Measurements from ENCODE around the gene TTLL1. TPM values are rescaled to one million over a fixed set of nuclear protein-coding genes. Genes with fewer than 3 reads are reported as not detected.

The TTLL1 gene
- polyA plus RNA-seq, 1 donor from 2014 or later, result 3.7 TPM

DNA sequence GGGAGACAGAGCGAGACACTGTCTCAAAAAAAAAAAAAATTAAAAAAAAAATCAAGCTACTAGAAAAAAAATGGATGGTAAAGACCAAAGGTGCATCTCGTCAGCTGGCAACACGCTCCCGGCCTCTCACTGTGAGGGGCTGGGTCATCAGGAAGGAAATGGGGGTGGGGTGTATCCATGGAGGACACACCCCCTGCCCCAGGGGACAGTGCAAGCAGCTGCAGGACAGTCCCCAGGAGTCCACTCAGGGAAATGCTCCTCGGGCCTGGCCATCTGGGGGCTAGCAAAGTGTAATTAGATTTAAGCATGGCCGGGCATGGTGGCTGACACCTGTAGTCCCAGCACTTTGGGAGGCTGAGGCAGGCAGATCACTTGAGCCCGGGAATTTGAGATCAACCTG lies 23.1 kb downstream of the TTLL1 start:
- H3K4me1 Mint-ChIP-seq, result peaks cover 0 to 1% (median 0%) of the 10 kb centered on the region in 3 donors
- no peak overlapping the region for H3K27ac Mint-ChIP-seq
- H3K4me3 Mint-ChIP-seq, result no peak overlapping the region
- no peaks in the 10 kb centered on the region for H3K27me3 Mint-ChIP-seq
- no peaks in the 10 kb centered on the region for H3K9me3 Mint-ChIP-seq
- peaks cover 10% of the 10 kb centered on the region for H3K36me3 Mint-ChIP-seq

DNA sequence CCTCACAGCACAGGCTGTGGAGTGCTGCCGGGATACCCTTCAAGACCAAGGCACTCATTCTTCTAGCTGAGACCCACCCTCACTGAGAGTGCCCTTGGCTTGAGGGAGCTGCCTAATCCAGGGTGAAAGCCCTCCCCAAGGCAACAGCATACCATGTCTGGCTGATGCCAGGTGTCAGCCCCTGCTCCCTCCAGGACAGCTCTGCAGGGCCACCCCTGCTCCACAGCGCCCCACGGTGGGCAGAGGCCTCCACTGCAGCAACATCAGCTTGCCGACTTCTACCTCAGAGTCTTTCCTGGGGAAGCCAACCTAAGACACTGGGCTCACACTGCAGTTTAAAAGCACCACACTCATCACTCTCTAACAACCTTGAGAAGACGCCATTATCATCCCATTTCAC lies 29.0 kb downstream of the TTLL1 start:
- H3K4me1 Mint-ChIP-seq, result no peaks in the 10 kb centered on the region
- H3K36me3 Mint-ChIP-seq, result peaks cover 10% of the 10 kb centered on the region
- H3K27me3 Mint-ChIP-seq, result no peaks in the 10 kb centered on the region
- H3K9me3 Mint-ChIP-seq, result no peaks in the 10 kb centered on the region
- no peak overlapping the region for H3K4me3 Mint-ChIP-seq
- H3K27ac Mint-ChIP-seq, result no peak overlapping the region

DNA sequence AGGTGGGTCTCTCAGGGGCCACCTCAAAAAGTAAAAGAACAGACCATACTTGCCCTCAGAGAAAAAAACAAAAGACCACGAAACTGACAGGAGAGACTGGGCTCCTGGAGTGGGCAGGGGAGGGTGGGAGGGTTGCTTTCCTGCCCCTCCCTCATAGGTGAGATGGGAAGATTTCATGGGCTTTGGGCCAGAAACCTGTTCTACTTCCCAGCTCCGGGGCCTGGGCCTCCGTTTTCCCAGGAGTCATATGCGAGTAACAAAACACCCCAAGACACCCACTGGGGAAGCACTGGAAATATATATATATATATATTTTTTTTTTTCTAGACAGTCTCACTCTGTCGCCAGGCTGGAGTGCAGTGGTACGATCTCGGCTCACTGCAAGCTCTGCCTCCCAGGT lies 31.6 kb downstream of the TTLL1 start:
- no peaks in the 10 kb centered on the region for H3K4me1 Mint-ChIP-seq
- H3K27me3 Mint-ChIP-seq, result no peaks in the 10 kb centered on the region
- H3K27ac Mint-ChIP-seq, result no peak overlapping the region
- H3K36me3 Mint-ChIP-seq, result peaks cover 1% of the 10 kb centered on the region
- H3K9me3 Mint-ChIP-seq, result no peaks in the 10 kb centered on the region
- no peak overlapping the region for H3K4me3 Mint-ChIP-seq

DNA sequence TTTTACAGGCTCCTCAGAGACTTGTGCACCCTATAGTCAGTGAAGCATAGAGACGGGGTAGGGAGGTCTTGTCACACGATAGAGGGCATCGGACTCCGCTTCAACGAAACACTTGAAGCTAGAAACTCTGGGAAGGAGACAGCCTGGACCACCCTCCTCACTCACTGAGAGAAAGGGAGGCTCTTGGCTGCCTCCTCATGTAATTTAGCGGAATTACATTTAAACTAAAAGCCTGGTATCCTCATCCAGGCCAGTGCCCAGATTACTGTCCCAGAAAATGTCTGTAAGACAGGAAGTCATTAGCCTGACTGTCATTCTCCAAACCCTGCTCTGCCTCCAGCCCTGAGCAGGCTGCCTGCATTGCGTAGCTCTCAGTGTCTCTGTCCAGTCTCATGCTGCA lies 36.0 kb downstream of the TTLL1 start:
- Mint-ChIP-seq H3K27ac (no peak overlapping the region), H3K9me3 (no peaks in the 10 kb centered on the region), H3K4me1 (no peaks in the 10 kb centered on the region), H3K36me3 (peaks cover 1% of the 10 kb centered on the region), H3K27me3 (no peaks in the 10 kb centered on the region), H3K4me3 (no peak overlapping the region)

DNA sequence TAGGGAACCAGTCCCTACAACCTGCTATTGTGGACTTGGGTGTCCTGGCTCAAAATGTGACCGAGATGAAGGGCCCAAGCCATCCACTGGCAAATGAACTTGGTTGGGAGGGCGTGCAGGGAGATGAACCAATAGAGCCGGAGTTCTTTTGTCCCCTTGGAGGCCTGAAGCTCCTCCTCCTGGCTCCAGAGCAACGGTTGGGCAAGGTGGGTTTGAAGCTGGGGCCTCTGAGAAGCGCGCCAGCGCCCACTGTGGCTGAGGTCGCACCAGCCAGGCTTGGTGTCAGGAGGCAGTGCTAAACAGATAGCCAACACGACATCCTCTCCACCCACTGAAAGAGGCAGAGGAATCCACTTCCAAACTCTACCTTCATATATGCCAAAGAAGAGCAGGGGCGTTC lies 38.2 kb downstream of the TTLL1 start:
- Mint-ChIP-seq H3K4me1 (no peaks in the 10 kb centered on the region), H3K4me3 (no peak overlapping the region), H3K9me3 (no peaks in the 10 kb centered on the region), H3K36me3 (peaks cover 1% of the 10 kb centered on the region), H3K27ac (no peak overlapping the region), H3K27me3 (no peaks in the 10 kb centered on the region)

DNA sequence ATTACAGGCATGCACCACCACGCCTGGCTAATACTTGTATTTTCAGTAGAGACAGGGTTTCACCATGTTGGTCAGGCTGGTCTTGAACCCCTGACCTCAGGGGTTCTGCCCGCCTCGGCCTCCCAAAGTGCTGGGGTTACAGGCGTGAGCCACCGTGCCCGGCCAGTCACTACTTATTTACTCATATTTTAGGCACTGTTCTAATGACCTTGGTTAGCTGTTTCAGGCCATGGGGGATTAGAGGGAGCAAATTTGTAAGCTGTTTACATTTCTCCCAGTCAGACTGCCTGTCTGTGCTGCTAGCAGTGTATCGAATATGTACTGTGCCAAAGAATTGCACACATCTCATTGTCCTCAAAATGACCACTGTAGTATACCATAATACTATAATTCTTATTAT lies 41.6 kb downstream of the TTLL1 start:
- H3K4me1 Mint-ChIP-seq, result no peaks in the 10 kb centered on the region
- H3K4me3 Mint-ChIP-seq, result no peak overlapping the region

DNA sequence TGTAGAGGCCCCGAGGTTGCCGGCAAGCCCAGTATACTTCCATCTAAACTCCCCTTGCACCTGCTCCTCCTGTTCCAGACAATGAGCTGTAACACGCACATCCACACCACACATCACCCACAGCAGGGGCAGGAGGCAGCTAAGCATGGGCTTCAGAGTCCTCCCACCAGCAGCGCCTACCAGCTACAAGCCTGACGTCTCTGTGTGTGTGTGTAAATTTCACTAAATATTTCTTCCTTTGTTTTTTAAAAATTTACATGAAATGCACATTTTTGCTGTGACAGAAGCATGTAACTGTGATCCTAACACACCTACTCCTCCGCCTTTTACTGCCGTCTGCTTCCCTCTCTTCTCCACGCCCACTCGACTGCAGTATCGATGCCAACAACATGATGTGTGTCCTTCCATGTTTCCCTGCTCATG lies 44.9 kb downstream of the TTLL1 start:
- Mint-ChIP-seq H3K27ac (no peak overlapping the region), H3K4me1 (no peaks in the 10 kb centered on the region), H3K27me3 (no peaks in the 10 kb centered on the region), H3K36me3 (no peaks in the 10 kb centered on the region), H3K9me3 (no peaks in the 10 kb centered on the region), H3K4me3 (no peak overlapping the region)

More for the DNA sequence above, 41.6 kb downstream of the TTLL1 start:
- Mint-ChIP-seq H3K27me3 (no peaks in the 10 kb centered on the region), H3K27ac (no peak overlapping the region), H3K36me3 (no peaks in the 10 kb centered on the region), H3K9me3 (no peaks in the 10 kb centered on the region)

DNA sequence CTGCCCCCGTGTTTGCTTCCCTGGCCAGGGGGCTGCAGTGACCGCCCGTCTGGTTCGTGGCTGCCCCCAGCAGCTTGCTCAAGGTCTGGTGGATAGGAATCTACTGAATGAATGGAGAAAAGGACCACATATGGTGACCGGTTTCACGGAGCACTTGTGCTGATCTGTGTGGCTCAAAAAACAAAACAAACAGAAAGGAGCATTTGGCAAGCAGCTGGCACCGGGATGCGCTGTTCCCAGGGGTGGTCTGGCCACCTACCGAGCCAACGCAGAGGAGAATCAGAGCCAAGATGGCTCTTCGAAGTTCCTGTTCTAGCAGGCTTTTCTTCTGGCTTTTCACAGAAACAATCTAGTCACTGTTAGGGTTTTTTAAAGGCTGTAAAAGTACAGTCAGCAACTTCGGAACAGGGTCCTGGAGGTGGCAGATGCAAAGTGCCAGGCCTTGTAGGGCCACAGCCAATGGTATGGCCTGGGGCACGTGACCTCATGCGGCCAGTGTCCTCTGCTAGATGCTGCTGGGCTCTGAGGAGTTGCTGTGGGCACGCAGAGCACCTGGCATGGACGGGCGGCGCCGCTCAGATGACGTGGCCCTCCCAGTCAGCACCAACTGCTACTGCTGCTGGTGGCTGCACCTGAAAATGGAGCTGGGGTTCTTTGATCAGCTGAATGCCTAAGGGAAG lies 47.0 kb downstream of the TTLL1 start:
- no peaks in the 10 kb centered on the region for H3K36me3 Mint-ChIP-seq
- no peaks in the 10 kb centered on the region for H3K4me1 Mint-ChIP-seq

DNA sequence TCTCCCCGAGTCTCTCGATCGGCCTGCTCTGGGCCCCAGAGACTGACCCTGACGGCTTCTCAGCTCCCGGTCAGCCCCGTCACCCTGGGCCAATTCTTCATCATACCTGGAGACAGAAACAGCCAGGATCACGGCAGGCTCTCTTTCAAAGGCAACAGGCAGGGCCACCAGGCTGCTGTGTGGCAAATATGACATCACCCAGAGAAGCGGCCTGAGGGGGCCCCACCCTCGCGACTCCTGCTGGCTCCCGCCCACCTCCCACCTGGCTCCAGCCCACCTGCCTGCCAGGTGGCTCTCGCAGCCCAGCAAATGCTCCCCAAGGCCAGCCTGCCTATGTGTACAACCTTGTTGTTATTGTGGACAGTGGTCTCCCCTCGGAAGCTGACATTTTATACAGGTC lies 49.4 kb downstream of the TTLL1 start:
- Mint-ChIP-seq H3K27ac (no peak overlapping the region), H3K4me3 (no peak overlapping the region), H3K27me3 (no peaks in the 10 kb centered on the region), H3K4me1 (no peaks in the 10 kb centered on the region), H3K36me3 (no peaks in the 10 kb centered on the region), H3K9me3 (no peaks in the 10 kb centered on the region)

More for the DNA sequence above, 47.0 kb downstream of the TTLL1 start:
- no peaks in the 10 kb centered on the region for H3K27me3 Mint-ChIP-seq
- H3K27ac Mint-ChIP-seq, result no peak overlapping the region
- no peaks in the 10 kb centered on the region for H3K9me3 Mint-ChIP-seq
- no peak overlapping the region for H3K4me3 Mint-ChIP-seq

DNA sequence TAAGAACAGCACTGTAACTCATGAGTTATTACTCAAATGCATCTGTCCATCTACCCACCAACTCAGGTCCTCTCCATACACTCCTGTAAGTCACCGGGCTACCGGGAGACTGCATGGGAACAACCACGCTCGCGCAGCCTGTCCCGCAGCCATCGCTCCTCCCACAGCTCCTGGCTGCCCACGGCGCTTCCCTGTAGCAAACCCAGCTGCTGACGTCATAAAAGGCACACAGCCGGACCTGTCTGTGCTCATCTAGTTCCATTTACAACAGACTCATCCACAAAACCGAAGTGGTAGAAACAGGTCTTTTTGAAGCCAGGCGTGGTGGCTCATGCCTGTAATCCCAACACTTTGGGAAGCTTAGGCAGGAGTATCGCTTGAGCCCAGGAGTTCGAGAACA lies 50.9 kb downstream of the TTLL1 start:
- peak overlapping the region in 1 of 3 donors; percentile 24 for H3K27ac Mint-ChIP-seq
- peaks cover 0 to 5% (median 4%) of the 10 kb centered on the region in 3 donors for H3K4me1 Mint-ChIP-seq
- no peaks in the 10 kb centered on the region for H3K27me3 Mint-ChIP-seq
- no peaks in the 10 kb centered on the region for H3K9me3 Mint-ChIP-seq
- no peaks in the 10 kb centered on the region for H3K36me3 Mint-ChIP-seq
- H3K4me3 Mint-ChIP-seq, result peak overlapping the region in 1 of 4 donors; percentile 18

DNA sequence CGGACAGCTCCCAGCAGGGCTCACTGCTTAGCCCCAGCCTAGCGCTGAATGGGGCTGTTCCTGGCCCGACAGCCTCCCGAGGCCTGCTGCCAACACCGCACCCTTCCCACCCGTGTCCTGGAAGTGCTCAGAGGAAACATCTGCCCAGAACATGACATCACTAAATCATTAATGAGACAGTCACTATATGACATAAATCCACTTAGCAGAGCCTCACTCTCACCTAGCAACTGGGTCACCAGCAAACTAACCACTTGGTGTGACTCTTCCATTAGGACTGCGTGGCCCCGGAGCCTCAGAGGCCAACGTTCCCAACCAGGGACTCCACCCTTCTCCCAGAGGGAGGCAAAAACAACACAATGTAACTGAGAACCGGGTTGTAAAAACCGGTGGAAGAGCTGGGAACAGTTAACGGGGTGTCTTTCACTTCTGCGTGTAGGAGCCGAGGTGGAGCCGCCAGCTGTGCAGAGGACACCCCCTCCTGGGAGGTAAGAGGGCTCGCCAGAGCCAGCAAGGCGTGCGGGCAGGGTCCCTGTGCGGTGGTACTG lies 52.8 kb downstream of the TTLL1 start:
- no peak overlapping the region for H3K4me3 Mint-ChIP-seq
- peaks cover 0 to 5% (median 4%) of the 10 kb centered on the region in 3 donors for H3K4me1 Mint-ChIP-seq
- H3K27ac Mint-ChIP-seq, result no peak overlapping the region
- no peaks in the 10 kb centered on the region for H3K36me3 Mint-ChIP-seq
- H3K27me3 Mint-ChIP-seq, result no peaks in the 10 kb centered on the region
- no peaks in the 10 kb centered on the region for H3K9me3 Mint-ChIP-seq

DNA sequence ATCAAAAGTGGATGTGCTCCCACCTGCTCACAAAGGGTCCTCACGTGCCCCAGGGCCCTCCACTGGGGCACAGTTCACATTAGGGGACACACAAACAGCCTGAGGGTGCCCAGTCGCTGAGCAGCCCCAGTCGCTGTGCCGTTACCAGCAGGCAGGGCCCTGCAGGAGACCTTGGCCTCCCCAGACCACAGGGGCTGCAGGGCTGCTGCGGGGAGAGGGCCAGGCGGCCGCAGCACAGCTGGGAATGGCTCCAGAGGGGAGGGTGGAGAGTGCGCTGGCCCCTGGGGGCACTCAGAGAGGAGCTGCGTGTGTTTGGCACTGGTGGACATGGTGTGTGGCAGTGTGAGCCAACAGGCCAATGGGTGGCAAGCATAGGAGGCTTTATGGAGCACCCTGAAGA lies 53.9 kb downstream of the TTLL1 start:
- Mint-ChIP-seq H3K27ac (no peak overlapping the region), H3K4me3 (no peak overlapping the region), H3K4me1 (peaks cover 0 to 5% (median 4%) of the 10 kb centered on the region in 3 donors), H3K36me3 (no peaks in the 10 kb centered on the region), H3K9me3 (no peaks in the 10 kb centered on the region), H3K27me3 (no peaks in the 10 kb centered on the region)

DNA sequence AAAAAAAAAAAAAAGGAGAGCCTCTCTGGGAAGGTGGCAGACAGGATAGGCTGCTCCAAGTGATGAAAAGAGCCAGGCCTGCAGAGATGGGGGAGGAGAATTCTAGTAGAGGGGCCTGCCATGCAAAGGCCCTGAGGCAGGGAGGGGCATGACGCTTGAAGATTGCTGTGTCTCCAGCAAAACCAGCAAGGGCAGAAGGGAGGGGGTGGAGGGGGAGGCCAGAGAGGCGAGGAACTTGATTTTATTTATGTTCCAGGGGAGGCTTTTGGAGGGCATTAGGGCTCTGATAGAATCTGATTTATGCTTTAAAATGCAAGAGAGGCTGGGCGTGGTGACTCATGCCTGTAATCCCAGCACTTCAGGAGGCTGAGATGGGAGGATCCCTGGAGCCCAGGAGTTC lies 57.6 kb downstream of the TTLL1 start:
- peaks cover 0 to 5% (median 4%) of the 10 kb centered on the region in 3 donors for H3K4me1 Mint-ChIP-seq
- no peak overlapping the region for H3K27ac Mint-ChIP-seq
- H3K4me3 Mint-ChIP-seq, result no peak overlapping the region
- H3K27me3 Mint-ChIP-seq, result no peaks in the 10 kb centered on the region
- H3K9me3 Mint-ChIP-seq, result no peaks in the 10 kb centered on the region
- H3K36me3 Mint-ChIP-seq, result no peaks in the 10 kb centered on the region

DNA sequence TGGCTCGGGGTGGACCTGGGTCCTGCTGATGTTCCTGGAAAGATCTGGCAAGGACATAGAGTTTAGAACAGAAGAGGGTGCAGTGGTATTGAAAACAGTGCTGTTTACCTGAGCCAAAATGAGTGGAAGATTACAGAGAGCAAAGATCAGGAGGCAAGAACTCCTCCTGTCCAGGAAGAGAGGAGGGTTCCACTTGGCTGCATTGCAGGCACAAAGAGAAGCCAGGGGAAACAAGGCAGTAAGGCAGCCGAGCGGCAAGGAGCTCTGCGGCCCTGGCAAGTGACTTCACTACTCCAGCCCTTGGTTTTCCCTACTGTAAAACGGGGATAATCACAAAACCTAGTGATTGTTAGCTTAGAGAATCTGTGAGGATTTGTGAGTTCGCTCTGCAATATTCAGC lies 70.6 kb downstream of the TTLL1 start:
- Mint-ChIP-seq H3K9me3 (no peaks in the 10 kb centered on the region), H3K27me3 (no peaks in the 10 kb centered on the region), H3K4me3 (no peak overlapping the region), H3K36me3 (no peaks in the 10 kb centered on the region), H3K4me1 (peaks cover 7 to 10% (median 7%) of the 10 kb centered on the region in 3 donors), H3K27ac (peak overlapping the region in 1 of 3 donors; percentile 19)

DNA sequence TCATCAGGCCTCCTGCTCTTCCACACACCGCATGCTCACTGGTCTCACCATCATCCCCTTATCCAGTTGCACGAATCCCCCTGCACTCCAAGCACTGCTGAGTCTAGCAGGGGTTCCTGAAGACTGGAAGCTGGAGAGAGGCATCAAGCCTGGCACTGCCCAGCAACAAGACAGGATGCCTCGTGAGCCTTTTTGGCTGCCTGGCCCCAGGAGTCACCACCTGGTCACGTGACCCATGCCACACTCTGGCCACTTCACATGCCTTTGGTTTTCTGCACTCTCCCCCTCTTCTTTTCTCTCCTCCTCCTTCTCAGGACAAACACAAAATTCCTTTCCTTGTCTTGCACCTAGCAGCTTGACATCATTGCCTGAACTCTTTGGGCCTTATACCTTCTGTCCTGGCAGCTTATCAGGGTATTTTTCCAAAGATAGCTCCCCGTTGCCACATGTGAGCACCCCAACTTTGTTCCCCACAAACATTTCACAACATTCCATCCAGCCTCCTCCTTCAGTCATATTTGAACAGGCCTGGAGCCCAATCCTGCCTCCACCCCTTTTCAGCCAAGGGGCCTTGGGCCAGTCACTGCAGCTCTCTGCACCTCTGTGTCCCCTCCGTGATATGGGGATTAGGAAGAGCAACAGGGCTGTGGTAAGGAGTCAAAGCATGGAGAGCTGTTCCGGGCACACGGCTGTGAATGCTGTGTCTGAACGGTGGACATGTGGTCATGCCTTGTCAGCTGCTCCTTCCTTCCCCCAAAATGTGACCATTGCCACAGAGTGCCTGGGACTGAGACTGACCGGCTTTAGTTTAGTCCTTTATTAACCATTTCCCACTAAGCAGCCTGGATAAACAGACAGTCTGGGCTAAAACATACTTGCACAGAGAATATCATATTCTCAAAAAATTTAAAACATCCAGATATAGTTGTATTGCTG lies 71.4 kb downstream of the TTLL1 start:
- peak overlapping the region in 2 of 4 donors; percentile 46 to 79 for H3K4me3 Mint-ChIP-seq
- H3K9me3 Mint-ChIP-seq, result no peaks in the 10 kb centered on the region
- peaks cover 15 to 17% (median 15%) of the 10 kb centered on the region in 3 donors for H3K4me1 Mint-ChIP-seq
- H3K27me3 Mint-ChIP-seq, result no peaks in the 10 kb centered on the region
- H3K36me3 Mint-ChIP-seq, result no peaks in the 10 kb centered on the region
- H3K27ac Mint-ChIP-seq, result peak overlapping the region in 1 of 3 donors; percentile 86
